HCT116 (cell line): ENCODE data around the gene TES. TPM values are rescaled to one million over a fixed set of nuclear protein-coding genes. Genes with fewer than 3 reads are reported as not detected.

Experiments used
- ATAC-seq: fragments of 200-7000 bp; cut with Tn5 transposase; 2 replicates; pipeline ENCODE4 v1.9.1; 2020; ENCODE audit warnings: mild to moderate bottlenecking, moderate library complexity
- BruUV-seq: library from RNA; stranded (reverse); fragments of 400-500 nt; replicated peaks from 2 replicates; lab custom pipeline; 2021; lab: Mats Ljungman, UMichigan
- CTCF ChIA-PET: fragments of 300-600 bp; sonication (Branson Sonifier 250); formaldehyde crosslinking; loops from one replicate; lab custom pipeline; 2021; ENCODE audit warnings: antibody characterized with exemption; lab: Charles Lee
- POLR2A ChIA-PET: fragments of 300-600, 350-600 bp; sonication (Branson Sonifier 250); formaldehyde crosslinking; loops from one replicate; lab custom pipeline; 2021; ENCODE audit warnings: antibody characterized with exemption; lab: Charles Lee
- RAD21 ChIA-PET, 2 experiments: fragments of 300-600 bp; sonication (Branson Sonifier 250); formaldehyde crosslinking; loops; one replicate each; lab custom pipeline; 2023; ENCODE audit warnings: low total read pairs in 2 of 2; ENCODE audit not compliant: uncharacterized antibody in 2 of 2, unreplicated experiment in 2 of 2, low non-redundant PET in 1 of 2; lab: Charles Lee
- DNase-seq: peaks from one replicate; pipeline ENCODE4 v3.0.0-alpha.2; 2010; ENCODE audit warnings: low read depth, low spot score
- H2AFZ ChIP-seq: fragments of 200-600 bp; shearing (Covaris generic), sonication (generic); 2 replicates; pipeline ENCODE4 v1.6.1; 2017; ENCODE audit warnings: low read depth, mixed run types, mixed read lengths, antibody characterized with exemption, low read length; ENCODE audit not compliant: poor library complexity, severe bottlenecking
- H3K27ac ChIP-seq: 2 replicates; pipeline ENCODE4 v1.5.1; 2012; ENCODE audit warnings: low read depth, low read length
- H3K27me3 ChIP-seq: fragments of 200-600 bp; sonication (generic); 2 replicates; pipeline ENCODE4 v1.6.1; 2016; ENCODE audit warnings: mixed run types, low read length, mixed read lengths; ENCODE audit not compliant: insufficient read depth
- H3K36me3 ChIP-seq, 2 experiments: fragments of 200-500 bp in 1 of 2; fragments of 200-600 bp in 1 of 2; sonication (Bioruptor generic) in 1 of 2; sonication (generic) in 1 of 2; 2 replicates each; pipeline versions ENCODE4 v1.5.1 to v1.6.1; 2014 to 2016; ENCODE audit warnings: low read length in 2 of 2, inconsistent platforms in 1 of 2, mixed read lengths in 1 of 2, mixed run types in 1 of 2; ENCODE audit not compliant: insufficient read depth in 2 of 2, control insufficient read depth in 1 of 2
- H3K4me1 ChIP-seq, 2 experiments: fragments of 200-600 bp in 1 of 2; sonication (generic) in 1 of 2; 2 replicates each; pipeline versions ENCODE4 v1.5.1 to v1.6.1; 2012 to 2017; ENCODE audit warnings: low read length in 2 of 2, inconsistent platforms in 1 of 2, mild to moderate bottlenecking in 1 of 2, mixed read lengths in 1 of 2, mixed run types in 1 of 2, moderate library complexity in 1 of 2; ENCODE audit not compliant: insufficient read depth in 2 of 2, control insufficient read depth in 1 of 2
- H3K4me2 ChIP-seq: fragments of 200-600 bp; sonication (generic); 2 replicates; pipeline ENCODE4 v1.6.1; 2017; ENCODE audit warnings: mixed run types, low read length, mixed read lengths
- H3K4me3 ChIP-seq, 2 experiments: fragments of 200-600 bp in 1 of 2; sonication (generic) in 1 of 2; replicated peaks in 1 of 2; 2 replicates each; pipeline ENCODE4 v1.5.1; 2011 to 2016; ENCODE audit warnings: low read length in 2 of 2, control low read depth in 1 of 2, low read depth in 1 of 2, mild to moderate bottlenecking in 1 of 2, mixed read lengths in 1 of 2, mixed run types in 1 of 2
- H3K79me2 ChIP-seq: fragments of 200-600 bp; sonication (generic); 2 replicates; pipeline ENCODE4 v1.6.1; 2017; ENCODE audit warnings: mild to moderate bottlenecking, mixed run types, low read length, moderate library complexity, mixed read lengths; ENCODE audit not compliant: insufficient read depth
- H3K9ac ChIP-seq: fragments of 200-600 bp; sonication (generic); 2 replicates; pipeline ENCODE4 v1.6.1; 2016; ENCODE audit warnings: low read length, mixed read lengths
- H3K9me2 ChIP-seq: fragments of 200-600 bp; sonication (generic), shearing (Covaris generic); 2 replicates; pipeline ENCODE4 v1.6.1; 2017; ENCODE audit warnings: mixed run types, mild to moderate bottlenecking, moderate library complexity; ENCODE audit not compliant: insufficient read depth
- H3K9me3 ChIP-seq, 2 experiments: fragments of 200-500 bp in 1 of 2; fragments of 200-600 bp in 1 of 2; sonication (Bioruptor generic) in 1 of 2; sonication (generic) in 1 of 2; 2 replicates each; pipeline ENCODE4 v1.6.1; 2014 to 2017; ENCODE audit warnings: low read length in 2 of 2, mixed read lengths in 2 of 2, inconsistent platforms in 1 of 2, low read depth in 1 of 2, mild to moderate bottlenecking in 1 of 2, mixed run types in 1 of 2, moderate library complexity in 1 of 2; ENCODE audit not compliant: control insufficient read depth in 1 of 2, insufficient read depth in 1 of 2
- H4K20me1 ChIP-seq: fragments of 200-600 bp; sonication (generic), shearing (Covaris generic); 2 replicates; pipeline ENCODE4 v1.6.1; 2017; ENCODE audit warnings: mixed run types, mild to moderate bottlenecking, moderate library complexity; ENCODE audit not compliant: insufficient read depth
- CEBPB ChIP-seq: IDR thresholded peaks from 2 replicates; pipeline ENCODE4 v1.6.1; 2012; ENCODE audit warnings: low read depth
- CTCF ChIP-seq, 3 experiments: fragments of 200-600 bp in 1 of 3; sonication (generic) in 1 of 3; IDR thresholded peaks in 2 of 3; conservative IDR thresholded peaks in 1 of 3; 2 replicates each; pipeline ENCODE4 v1.5.1; 2012 to 2017; ENCODE audit warnings: low read depth in 2 of 3, low read length in 2 of 3, antibody characterized with exemption in 1 of 3, borderline replicate concordance in 1 of 3, control low read depth in 1 of 3, mild to moderate bottlenecking in 1 of 3, mixed read lengths in 1 of 3, mixed run types in 1 of 3, moderate library complexity in 1 of 3; ENCODE audit not compliant: insufficient read depth in 1 of 3
- EGR1 ChIP-seq: IDR thresholded peaks from 2 replicates; pipeline ENCODE4 v1.6.1; 2012; ENCODE audit warnings: low read depth
- ELF1 ChIP-seq: IDR thresholded peaks from 2 replicates; pipeline ENCODE4 v1.6.1; 2012; ENCODE audit warnings: low read depth, borderline replicate concordance
- EZH2phosphoT487 ChIP-seq: fragments of 200-600 bp; IDR thresholded peaks from 2 replicates; pipeline ENCODE4 v1.6.1; 2018; ENCODE audit warnings: antibody characterized with exemption, borderline replicate concordance
- FOSL1 ChIP-seq: IDR thresholded peaks from 2 replicates; pipeline ENCODE4 v1.6.1; 2012; ENCODE audit warnings: low read depth
- JUND ChIP-seq: IDR thresholded peaks from 2 replicates; pipeline ENCODE4 v1.6.1; 2012
- MAX ChIP-seq: IDR thresholded peaks from 2 replicates; pipeline ENCODE4 v1.6.1; 2012
- POLR2A ChIP-seq: IDR thresholded peaks from 2 replicates; pipeline ENCODE4 v1.7.0; 2011; ENCODE audit warnings: borderline replicate concordance; ENCODE audit not compliant: insufficient read depth, insufficient read length; ENCODE audit errors: extremely low read depth
- POLR2AphosphoS5 ChIP-seq: IDR thresholded peaks from 2 replicates; pipeline ENCODE4 v1.6.1; 2011; ENCODE audit warnings: mild to moderate bottlenecking, low read depth, low read length, moderate library complexity
- RAD21 ChIP-seq: IDR thresholded peaks from 2 replicates; pipeline ENCODE4 v1.6.1; 2012; ENCODE audit warnings: low read depth, mild to moderate bottlenecking
- REST ChIP-seq: IDR thresholded peaks from 2 replicates; pipeline ENCODE4 v1.6.1; 2012; ENCODE audit warnings: low read depth
- SIN3A ChIP-seq: IDR thresholded peaks from 2 replicates; pipeline ENCODE4 v1.6.1; 2012; ENCODE audit warnings: low read depth
- SP1 ChIP-seq: IDR thresholded peaks from 2 replicates; pipeline ENCODE4 v1.6.1; 2012; ENCODE audit warnings: low read depth
- SRF ChIP-seq: IDR thresholded peaks from 2 replicates; pipeline ENCODE4 v1.6.1; 2012; ENCODE audit warnings: low read depth
- TCF7L2 ChIP-seq: IDR thresholded peaks from 2 replicates; pipeline ENCODE4 v1.7.0; 2011; ENCODE audit warnings: borderline replicate concordance, inconsistent platforms; ENCODE audit not compliant: insufficient read depth, insufficient read length; ENCODE audit errors: extremely low read depth
- YY1 ChIP-seq: IDR thresholded peaks from 2 replicates; pipeline ENCODE4 v1.6.1; 2011; ENCODE audit warnings: low read length, low read depth, moderate library complexity, mild to moderate bottlenecking; ENCODE audit not compliant: insufficient replicate concordance; ENCODE audit errors: extremely low read depth
- ZBTB33 ChIP-seq: IDR thresholded peaks from 2 replicates; pipeline ENCODE4 v1.6.1; 2011; ENCODE audit warnings: mild to moderate bottlenecking, low read length, moderate library complexity; ENCODE audit not compliant: insufficient replicate concordance; ENCODE audit errors: extremely low read depth
- ZFX ChIP-seq: fragments of 450-650 bp; IDR thresholded peaks from 2 replicates; pipeline ENCODE4 v1.6.1; 2017
- ZNF274 ChIP-seq: fragments of 200-500 bp; sonication (Bioruptor generic); IDR thresholded peaks from 2 replicates; pipeline ENCODE4 v1.6.1; 2014; ENCODE audit warnings: mild to moderate bottlenecking, low read depth, low read length, inconsistent platforms
- intact Hi-C: fragments of 100-400 bp; cut with micrococcal nuclease; formaldehyde crosslinking; loops from 2 replicates; pipeline ENCODE4 v1.10.0; 2022
- total RNA-seq: library from RNA; stranded (reverse); gene quantifications from one replicate; pipeline ENCODE4 v1.2.1, GENCODE V29; 2021; ENCODE audit not compliant: unreplicated experiment

The TES gene
- total RNA-seq, 1 experiment from 2014 or later = 129 TPM

- no peaks in the 10 kb centered on the region for H3K27me3 ChIP-seq
- no peaks in the 10 kb centered on the region for H3K36me3 ChIP-seq
- H3K9ac ChIP-seq = peak overlapping the region; percentile 44
- no peaks in the 10 kb centered on the region for H3K9me3 ChIP-seq
- ATAC-seq (peak; percentile 91), DNase-seq (peak; percentile 93)
- H3K4me1 ChIP-seq = peaks cover 78 to 85% of the 10 kb centered on the region in 2 experiments
- H4K20me1 ChIP-seq = peaks cover 27% of the 10 kb centered on the region; the same call in 1 of the 2 replicates
- H3K79me2 ChIP-seq = peaks cover 95% of the 10 kb centered on the region
- intact Hi-C loops = no loop called here
- CTCF ChIA-PET = interaction anchor here (1.2 to 2.5 kb wide), 3 partner anchors 18 to 371 kb away, joined by 3 to 7 read pairs (median 3); no protein-coding TSS in a partner anchor
- BruUV-seq = no TSS peak
- POLR2A ChIA-PET = no interaction called here
- no peak overlapping the region for H2AFZ ChIP-seq
- RAD21 ChIA-PET = no interaction called here
- H3K4me3 ChIP-seq = peak overlapping the region in 1 of 2 experiments; percentile 45; a peak in 2 of 4 replicates
- peak overlapping the region; percentile 69 for H3K27ac ChIP-seq
- no peaks in the 10 kb centered on the region for H3K9me2 ChIP-seq
- H3K4me2 ChIP-seq = peak overlapping the region; percentile 77
- TF ChIP-seq CEBPB = peak; percentile 90
- TF ChIP-seq SIN3A = peak; percentile 96
- TF ChIP-seq RAD21 = no peak
- peak; percentile 55 for TF ChIP-seq ZBTB33
- TF ChIP-seq CTCF (IDR thresholded peaks at IDR 0.05 in 2 of 3, conservative IDR thresholded peaks at IDR 0.05 in 1 of 3; ENCODE audit: borderline replicate concordance in 1 of 3, insufficient read depth in 1 of 3, low read depth in 2 of 3, low read length in 2 of 3) = no peak
- no peak for TF ChIP-seq EZH2phosphoT487
- TF ChIP-seq EGR1 = peak; percentile 37; the same call in 1 of the 2 replicates
- no peak for TF ChIP-seq POLR2A
- peak; percentile 49 for TF ChIP-seq YY1
- no peak for TF ChIP-seq ZNF274
- peak; percentile 56; the same call in 1 of the 2 replicates for TF ChIP-seq POLR2AphosphoS5
- TF ChIP-seq FOSL1 = peak; percentile 95
- TF ChIP-seq REST = no peak
- TF ChIP-seq SP1 = peak; percentile 97
- peak; percentile 84 for TF ChIP-seq SRF
- peak; percentile 96 for TF ChIP-seq JUND
- no peak for TF ChIP-seq ZFX
- TF ChIP-seq MAX = peak; percentile 74
- no peak for TF ChIP-seq ELF1
- TF ChIP-seq TCF7L2 = peak; percentile 92
Observed at GRCh38 chr7:116218051-116218645, 7.8 kb downstream of the TES start.
